Fibroblast of upper back skin (primary cell): ENCODE measurements around the gene RFTN2.
A peak's percentile ranks its signal among the peaks of the same experiment; 100 is the strongest.
"Not testable (repeated sequence)": the region's sequence is repeated elsewhere in the genome, so short reads cannot be mapped to it uniquely, and the experiment has no call there.

Experiments used
- DNase-seq: peaks from one replicate; pipeline ENCODE4 v3.0.0-alpha.2; 2013

RFTN2 gene

DNA sequence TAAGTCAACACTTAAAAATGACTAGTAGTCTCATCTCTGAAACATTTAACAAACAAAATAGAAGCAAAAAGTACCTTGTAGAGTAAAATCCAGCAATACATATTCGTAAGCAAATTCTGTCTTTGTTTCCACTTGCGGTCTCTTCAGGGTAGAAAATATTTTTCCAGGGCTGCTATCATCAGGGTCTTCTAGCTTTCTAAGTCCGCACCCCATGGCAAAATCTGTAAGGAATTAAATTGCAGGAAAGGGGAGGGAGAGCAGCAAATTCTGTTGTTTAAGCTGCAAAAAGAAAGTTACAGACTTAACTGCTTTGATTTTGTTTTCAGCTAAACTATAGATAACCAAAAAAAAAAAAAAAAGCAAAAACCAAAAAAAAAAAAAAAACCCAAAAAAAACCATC is at the start of gene RFTN2:
TSS of gene RFTN2 (minus strand) at position 342 of the 400 bp plus-strand sequence. CDS start at position 213, 129 bp downstream.
- DNase-seq, result peak; percentile 21

DNA sequence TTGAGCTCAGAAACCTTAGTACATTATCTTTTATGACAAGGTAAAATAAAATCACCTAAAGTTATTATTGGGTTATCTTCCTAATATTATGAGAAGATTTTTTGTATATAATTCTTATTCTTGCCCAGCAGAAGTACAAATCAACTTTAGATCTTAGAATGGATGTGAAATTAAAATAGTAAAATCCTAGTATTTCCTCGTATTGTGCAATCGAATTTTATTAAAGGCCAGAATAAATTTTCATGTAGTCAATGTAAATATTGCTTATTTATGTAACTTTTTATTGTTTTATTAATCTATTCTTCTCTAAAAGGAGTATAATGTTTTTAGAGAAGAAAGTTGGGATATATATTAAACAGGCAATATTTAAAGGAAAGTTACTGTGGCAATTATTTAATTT is 42.5 kb upstream of the RFTN2 start:
- no peak for DNase-seq

- DNase-seq, result no peak
These were observed 37.9 kb upstream of the RFTN2 start for GRCh38 chr2:197713271-197713670.

DNA sequence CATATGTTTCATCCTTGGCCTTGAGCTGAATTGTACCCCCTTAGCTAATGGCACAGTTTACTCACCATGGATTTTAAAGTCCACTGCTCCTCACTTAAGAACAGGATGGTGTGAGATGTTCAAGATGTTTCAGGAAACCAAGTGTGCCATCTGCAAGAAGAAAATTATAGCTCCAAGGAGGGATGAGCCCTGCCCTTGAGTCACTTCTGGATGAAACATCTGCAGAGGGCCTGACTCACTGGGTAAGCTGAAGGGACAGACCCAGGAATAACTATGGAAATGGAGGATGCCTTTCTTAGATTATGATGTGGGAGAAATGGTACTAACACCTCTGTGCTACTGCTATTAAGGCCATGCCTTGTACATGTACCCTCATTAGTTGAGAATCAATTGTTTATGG is 36.2 kb upstream of the RFTN2 start:
- DNase-seq, result no peak

DNA sequence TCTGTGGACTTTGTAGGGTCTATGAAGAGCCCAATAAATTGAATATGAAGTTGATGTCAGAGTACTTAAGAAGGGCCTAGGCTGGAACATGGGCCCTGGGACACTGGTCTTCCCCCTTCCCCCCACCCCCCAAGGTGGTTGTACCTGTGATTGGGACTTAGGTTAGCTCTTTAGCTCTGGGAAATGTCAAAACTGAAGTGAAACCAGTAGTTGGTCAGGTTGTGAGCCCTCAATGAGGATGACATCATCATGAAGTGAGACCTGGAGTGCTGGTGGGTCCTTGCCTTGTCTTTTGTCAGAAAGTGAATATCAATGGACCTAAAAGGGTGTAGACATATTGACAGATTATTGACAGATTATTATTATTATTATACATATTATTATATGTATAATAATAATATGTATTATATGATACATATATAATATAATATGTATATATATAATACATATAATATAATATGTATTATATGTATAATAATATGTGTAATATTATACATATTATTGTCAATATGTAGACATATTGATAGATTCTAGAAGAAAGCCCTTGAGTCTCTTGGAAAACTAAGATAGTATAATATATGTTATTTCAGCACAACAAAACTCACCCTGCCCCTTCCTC is 35.1 kb upstream of the RFTN2 start:
- no peak for DNase-seq

GRCh38 chr2:197709140-197709539 is 33.8 kb upstream of the RFTN2 start:
- DNase-seq, result not testable (repeated sequence)

DNA sequence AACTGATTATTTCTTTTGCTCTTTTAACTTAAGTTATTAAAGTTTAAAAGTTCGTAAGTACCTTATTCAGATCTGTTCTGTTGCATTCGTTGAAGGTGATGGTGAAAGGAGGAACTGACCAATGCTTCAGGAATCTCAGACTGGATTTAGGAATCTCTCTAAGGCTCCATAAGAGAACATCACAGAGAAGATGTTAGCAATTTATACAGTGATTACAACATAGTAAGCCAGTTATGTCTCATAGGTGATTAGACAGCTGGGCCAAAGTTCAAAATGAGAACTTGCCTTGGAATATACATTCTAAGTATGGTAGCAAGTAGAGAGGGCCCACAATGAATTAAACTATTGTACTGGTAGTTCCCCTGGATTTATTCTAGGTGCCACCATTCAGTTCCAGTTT is 32.9 kb upstream of the RFTN2 start:
- peak; percentile 82 for DNase-seq

- peak; percentile 63 for DNase-seq
These were observed 32.2 kb upstream of the RFTN2 start for GRCh38 chr2:197707316-197708213.

GRCh38 chr2:197706839-197707207 is 31.4 kb upstream of the RFTN2 start:
- no peak for DNase-seq

DNA sequence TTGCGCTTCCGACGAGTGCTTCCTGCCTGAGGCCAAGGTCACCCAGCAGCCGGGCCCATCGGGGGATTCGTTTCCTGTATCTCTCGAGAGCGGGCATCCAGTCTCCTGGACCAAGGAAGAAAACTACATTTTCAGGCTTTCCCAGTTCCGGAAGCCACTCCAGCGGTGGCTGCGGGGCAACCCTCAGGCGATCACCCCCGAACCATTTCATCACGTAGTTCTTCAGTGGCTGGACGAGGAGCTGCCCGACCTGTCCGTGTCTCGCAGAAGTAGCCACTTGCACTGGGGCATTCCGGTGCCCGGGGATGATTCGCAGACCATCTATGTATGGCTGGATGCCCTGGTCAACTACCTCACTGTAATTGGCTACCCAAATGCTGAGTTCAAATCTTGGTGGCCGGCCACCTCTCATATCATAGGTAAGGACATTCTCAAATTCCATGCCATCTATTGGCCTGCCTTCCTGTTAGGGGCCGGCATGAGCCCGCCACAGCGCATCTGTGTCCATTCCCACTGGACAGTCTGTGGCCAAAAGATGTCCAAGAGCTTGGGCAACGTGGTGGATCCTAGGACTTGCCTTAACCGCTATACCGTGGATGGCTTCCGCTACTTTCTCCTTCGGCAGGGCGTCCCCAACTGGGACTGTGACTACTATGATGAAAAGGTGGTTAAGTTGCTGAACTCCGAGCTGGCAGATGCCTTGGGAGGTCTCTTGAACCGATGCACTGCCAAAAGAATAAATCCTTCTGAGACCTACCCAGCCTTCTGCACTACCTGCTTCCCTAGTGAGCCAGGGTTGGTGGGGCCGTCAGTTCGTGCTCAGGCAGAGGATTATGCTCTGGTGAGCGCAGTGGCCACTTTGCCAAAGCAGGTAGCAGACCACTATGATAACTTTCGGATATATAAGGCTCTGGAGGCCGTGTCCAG is 30.8 kb upstream of the RFTN2 start:
- DNase-seq, result peak; percentile 12

DNA sequence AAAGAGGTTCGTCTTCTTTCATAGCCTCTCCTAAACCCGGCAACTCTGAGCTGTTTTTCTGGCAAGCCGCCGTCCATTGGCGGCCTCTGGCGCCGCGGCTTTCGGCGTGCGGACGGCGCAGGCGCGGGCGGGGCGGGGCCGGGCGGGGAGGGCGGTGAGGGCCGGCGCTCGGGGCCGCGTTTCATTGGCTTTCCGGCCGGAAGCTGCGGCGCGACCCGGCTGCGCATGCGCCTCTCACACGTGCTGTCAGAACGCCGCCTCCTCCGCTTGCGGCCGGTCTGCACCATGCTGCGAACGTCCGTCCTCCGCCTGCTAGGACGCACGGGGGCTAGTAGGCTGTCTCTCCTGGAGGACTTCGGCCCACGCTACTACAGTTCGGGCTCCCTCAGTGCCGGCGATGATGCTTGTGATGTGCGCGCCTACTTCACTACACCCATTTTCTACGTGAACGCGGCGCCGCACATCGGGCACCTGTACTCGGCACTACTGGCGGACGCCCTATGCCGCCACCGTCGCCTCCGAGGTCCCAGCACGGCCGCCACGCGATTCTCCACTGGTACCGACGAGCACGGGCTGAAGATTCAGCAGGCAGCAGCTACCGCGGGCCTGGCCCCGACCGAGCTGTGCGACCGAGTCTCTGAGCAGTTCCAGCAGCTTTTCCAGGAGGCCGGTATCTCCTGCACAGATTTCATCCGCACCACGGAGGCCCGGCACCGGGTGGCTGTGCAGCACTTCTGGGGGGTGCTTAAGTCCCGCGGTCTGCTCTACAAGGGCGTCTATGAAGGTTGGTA is 29.9 kb upstream of the RFTN2 start, which contains the start of gene MARS2:
TSS of gene MARS2 (plus strand) at position 249 of the 791 bp plus-strand sequence. CDS start at position 286, 37 bp downstream.
- DNase-seq, result peak; percentile 92

- DNase-seq, result no peak
These were observed 29.2 kb upstream of the RFTN2 start for GRCh38 chr2:197704434-197705120.

- DNase-seq, result no peak
These were observed 25.6 kb upstream of the RFTN2 start for GRCh38 chr2:197700960-197701359.

GRCh38 chr2:197699724-197700123 is 24.3 kb upstream of the RFTN2 start:
- not testable (repeated sequence) for DNase-seq

GRCh38 chr2:197696571-197696970 is 21.2 kb upstream of the RFTN2 start:
- not testable (repeated sequence) for DNase-seq

DNA sequence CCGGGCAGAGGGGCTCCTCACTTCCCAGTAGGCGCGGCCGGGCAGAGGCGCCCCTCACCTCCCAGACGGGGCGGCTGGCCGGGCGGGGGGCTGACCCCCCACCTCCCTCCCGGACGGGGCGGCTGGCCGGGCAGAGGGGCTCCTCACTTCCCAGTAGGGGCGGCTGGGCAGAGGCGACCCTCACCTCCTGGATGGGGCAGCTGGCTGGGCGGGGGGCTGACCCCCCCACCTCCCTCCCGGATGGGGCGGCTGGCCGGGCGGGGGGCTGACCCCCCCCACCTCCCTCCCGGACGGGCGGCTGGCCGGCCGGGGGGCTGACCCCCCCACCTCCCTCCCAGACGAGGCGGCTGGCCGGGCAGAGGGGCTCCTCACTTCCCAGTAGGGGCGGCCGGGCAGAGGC is 20.6 kb upstream of the RFTN2 start:
- not testable (repeated sequence) for DNase-seq

DNA sequence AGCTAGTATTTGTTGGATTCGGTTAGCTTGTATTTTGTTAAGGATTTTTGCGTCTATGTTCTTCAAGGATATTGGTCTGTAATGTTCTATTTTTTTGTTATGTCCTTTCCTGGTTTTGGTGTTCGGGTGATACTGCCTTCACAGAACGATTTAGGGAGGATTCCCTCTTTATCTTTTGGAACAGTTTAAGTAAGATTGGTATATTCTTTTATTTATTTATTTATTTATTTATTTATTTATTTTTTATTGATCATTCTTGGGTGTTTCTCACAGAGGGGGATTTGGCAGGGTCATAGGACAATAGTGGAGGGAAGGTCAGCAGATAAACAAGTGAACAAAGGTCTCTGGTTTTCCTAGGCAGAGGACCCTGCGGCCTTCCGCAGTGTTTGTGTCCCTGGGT is 19.8 kb upstream of the RFTN2 start:
- not testable (repeated sequence) for DNase-seq

DNA sequence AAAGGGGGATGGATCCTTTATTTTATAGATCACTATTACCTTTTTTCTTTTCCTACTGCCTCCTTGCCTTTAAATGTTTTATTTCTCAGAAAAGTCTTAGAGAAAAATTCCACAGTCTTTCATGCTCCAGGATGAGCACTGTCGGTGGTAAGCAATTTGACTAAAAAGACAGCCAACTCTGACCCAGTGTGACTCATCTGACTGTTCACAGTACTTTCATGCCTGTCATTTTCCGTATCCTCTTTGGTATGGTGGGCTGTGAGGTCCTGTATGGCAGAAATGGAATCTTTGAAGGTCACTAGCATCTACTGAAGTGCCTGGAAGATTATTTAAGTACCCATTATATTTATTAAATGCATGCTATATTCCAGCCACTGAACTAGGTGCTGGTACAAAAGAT is 2.1 kb upstream of the RFTN2 start:
- peak; percentile 63 for DNase-seq

DNA sequence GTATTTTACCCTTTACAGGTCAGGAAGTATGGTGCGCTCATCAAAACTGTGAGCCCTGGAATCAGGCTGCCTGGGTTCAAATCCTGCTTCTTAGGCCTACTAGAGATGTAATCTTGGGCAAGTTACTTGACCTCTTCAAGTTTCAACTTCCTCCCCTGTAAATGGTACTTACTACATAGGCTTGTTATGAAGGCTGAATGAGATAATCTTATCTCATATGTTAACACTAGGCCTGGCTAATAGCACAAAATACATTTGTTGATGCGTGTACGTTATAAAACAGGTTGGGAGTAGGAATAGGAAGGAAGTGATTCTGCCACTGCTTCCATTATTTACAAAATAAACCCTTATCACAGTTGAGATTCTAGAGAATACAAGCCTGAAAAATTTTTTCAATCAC is 1.7 kb upstream of the RFTN2 start:
- no peak for DNase-seq

DNA sequence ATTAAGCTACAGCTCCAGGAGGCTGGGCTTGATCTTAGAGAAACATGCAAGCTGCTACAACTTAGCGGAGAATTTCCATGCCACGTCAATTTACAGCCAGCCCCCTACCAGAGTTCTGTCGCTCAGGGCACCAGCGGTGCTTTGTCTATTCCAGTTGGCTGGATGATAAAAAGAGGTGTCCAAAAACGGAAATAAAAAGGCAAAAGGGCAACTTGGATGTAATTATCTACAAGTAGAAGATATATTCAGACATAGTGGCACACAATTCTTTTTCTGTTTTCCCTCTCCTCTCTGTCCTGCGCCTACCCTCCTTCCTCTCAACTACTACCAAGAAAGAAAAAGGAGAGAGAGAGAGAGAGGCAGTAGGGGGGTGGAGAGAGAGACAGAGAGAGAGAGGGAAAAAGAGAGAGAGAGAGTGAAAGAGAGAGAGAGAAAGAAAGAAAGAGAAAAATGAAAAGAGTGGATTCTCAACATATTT is 363 bp upstream of the RFTN2 start:
- DNase-seq, result peak; percentile 83

GRCh38 chr2:197674591-197674990 is 796 bp downstream of the RFTN2 start:
- peak; percentile 19 for DNase-seq
